CD14-positive monocyte (primary cell): ENCODE results near the gene DLGAP4. TPM values are rescaled to one million over a fixed set of nuclear protein-coding genes. Genes with fewer than 3 reads are reported as not detected.
A peak's percentile ranks its signal among the peaks of the same experiment; 100 is the strongest.
"Not testable (repeated sequence)": the region's sequence is repeated elsewhere in the genome, so short reads cannot be mapped to it uniquely, and the experiment has no call there.

ENCODE experiments used
- DNase-seq, 3 donors: peaks; one replicate each; pipeline ENCODE4 v3.0.0-alpha.2; 2011 to 2022
- H2AFZ ChIP-seq: 2 replicates; pipeline ENCODE4 v1.6.0; 2012; ENCODE audit warnings: mild to moderate bottlenecking, low read depth, low read length, inconsistent platforms; ENCODE audit not compliant: insufficient read depth, poor library complexity, severe bottlenecking
- H3K27ac ChIP-seq, 2 donors: 1 replicate in 1 of 2; 2 replicates in 1 of 2; pipeline ENCODE4 v1.5.1; 2012 to 2013; ENCODE audit warnings: low read length in 2 of 2, control low read depth in 1 of 2, inconsistent platforms in 1 of 2, low read depth in 1 of 2, mild to moderate bottlenecking in 1 of 2
- H3K27me3 ChIP-seq, 2 donors: one replicate each; pipeline versions ENCODE4 v1.6.0 to v1.6.1; 2011 to 2013; ENCODE audit warnings: low read length in 2 of 2; ENCODE audit not compliant: control insufficient read depth in 2 of 2, insufficient read depth in 2 of 2
- H3K36me3 ChIP-seq, 2 donors: replicated peaks in 1 of 2; 1 replicate in 1 of 2; 2 replicates in 1 of 2; pipeline versions ENCODE4 v1.5.1 to v1.6.1; 2012 to 2013; ENCODE audit warnings: low read length in 2 of 2, control low read depth in 1 of 2, inconsistent platforms in 1 of 2, mild to moderate bottlenecking in 1 of 2; ENCODE audit not compliant: insufficient read depth in 2 of 2, control insufficient read depth in 1 of 2
- H3K4me1 ChIP-seq, 2 donors: 1 replicate in 1 of 2; 2 replicates in 1 of 2; pipeline versions ENCODE4 v1.5.1 to v1.6.1; 2012 to 2013; ENCODE audit warnings: low read length in 2 of 2, control low read depth in 1 of 2, inconsistent platforms in 1 of 2, mild to moderate bottlenecking in 1 of 2, moderate library complexity in 1 of 2; ENCODE audit not compliant: insufficient read depth in 2 of 2, control insufficient read depth in 1 of 2
- H3K4me2 ChIP-seq: replicated peaks from 2 replicates; pipeline ENCODE3; 2012; ENCODE audit warnings: low read length, moderate library complexity, mild to moderate bottlenecking; ENCODE audit not compliant: poor library complexity, severe bottlenecking; ENCODE audit errors: extremely low read depth
- H3K4me3 ChIP-seq, 3 experiments: fragments of 200-600 bp in 1 of 3; sonication (generic) in 1 of 3; replicated peaks in 1 of 3; 1 replicate in 2 of 3; 2 replicates in 1 of 3; pipeline ENCODE4 v1.5.1; 2011 to 2013; ENCODE audit warnings: low read length in 3 of 3, mild to moderate bottlenecking in 3 of 3, control low read depth in 2 of 3, low read depth in 2 of 3, inconsistent platforms in 1 of 3, moderate library complexity in 1 of 3
- H3K79me2 ChIP-seq: 2 replicates; pipeline ENCODE4 v1.6.0; 2012; ENCODE audit warnings: mild to moderate bottlenecking, control low read depth, inconsistent platforms, low read length, moderate library complexity; ENCODE audit not compliant: insufficient read depth
- H3K9ac ChIP-seq: 2 replicates; pipeline ENCODE4 v1.6.0; 2017; ENCODE audit warnings: low read length, mild to moderate bottlenecking; ENCODE audit not compliant: insufficient read depth, poor library complexity, severe bottlenecking
- H3K9me3 ChIP-seq, 2 donors: replicated peaks in 1 of 2; 1 replicate in 1 of 2; 2 replicates in 1 of 2; pipeline versions ENCODE4 v1.5.1 to v1.6.1; 2012 to 2013; ENCODE audit warnings: low read length in 2 of 2, control low read depth in 1 of 2; ENCODE audit not compliant: control insufficient read depth in 1 of 2, insufficient read depth in 1 of 2
- H4K20me1 ChIP-seq: 2 replicates; pipeline ENCODE4 v1.6.0; 2012; ENCODE audit warnings: mild to moderate bottlenecking, low read length, control low read depth, moderate library complexity; ENCODE audit not compliant: insufficient read depth
- H3K27ac Mint-ChIP-seq, 7 donors: one replicate each; pipeline ENCODE4 v1.8.0; 2020; ENCODE audit warnings: mild to moderate bottlenecking in 7 of 7, mixed read lengths in 7 of 7, moderate library complexity in 6 of 7, inconsistent platforms in 2 of 7
- H3K27me3 Mint-ChIP-seq, 3 donors: one replicate each; pipeline ENCODE4 v1.8.0; 2021 to 2022; ENCODE audit warnings: low read depth in 3 of 3, mild to moderate bottlenecking in 3 of 3, mixed read lengths in 3 of 3, moderate library complexity in 3 of 3, inconsistent platforms in 1 of 3
- H3K36me3 Mint-ChIP-seq, 2 donors: one replicate each; pipeline ENCODE4 v1.8.0; 2020; ENCODE audit warnings: mixed read lengths in 2 of 2, inconsistent platforms in 1 of 2, mild to moderate bottlenecking in 1 of 2
- H3K4me1 Mint-ChIP-seq: one replicate; pipeline ENCODE4 v1.8.0; 2020; ENCODE audit warnings: mild to moderate bottlenecking, mixed read lengths
- H3K4me3 Mint-ChIP-seq, 2 donors: one replicate each; pipeline ENCODE4 v1.8.0; 2020; ENCODE audit warnings: mild to moderate bottlenecking in 2 of 2, mixed read lengths in 2 of 2, moderate library complexity in 1 of 2
- H3K9me3 Mint-ChIP-seq, 7 donors: one replicate each; pipeline ENCODE4 v1.8.0; 2020 to 2022; ENCODE audit warnings: mixed read lengths in 7 of 7, mild to moderate bottlenecking in 6 of 7, moderate library complexity in 6 of 7, inconsistent platforms in 2 of 7
- CTCF ChIP-seq: fragments of 200-600 bp; IDR thresholded peaks from one replicate; pipeline ENCODE4 v1.8.0; 2022; ENCODE audit warnings: antibody characterized with exemption, mild to moderate bottlenecking
- WGBS: methylation state at CpG from one replicate; pipeline ENCODE4 v1.1.5; 2013; ENCODE audit warnings: missing lambda C conversion rate; ENCODE audit not compliant: insufficient coverage; 5-methylcytosine and 5-hydroxymethylcytosine counted together
- intact Hi-C, 2 donors: fragments of 100-400 bp; cut with micrococcal nuclease; formaldehyde crosslinking; loops; one replicate each; pipeline versions ENCODE4 v1.15.0 to v1.15.1; 2023
- polyA plus RNA-seq, 3 donors: library from polyadenylated mRNA; depleted of rRNA in 1 of 3; unstranded in 2 of 3; stranded (reverse) in 1 of 3; fragments of 300-500 nt in 2 of 3; fragments of >200 nt in 1 of 3; fragmentation: Illumina TruSeq in 2 of 3; gene quantifications; 1 replicate in 2 of 3; 2 replicates in 1 of 3; pipeline ENCODE4 v1.2.3, GENCODE V29; 2012 to 2021

Gene DLGAP4
- polyA plus RNA-seq, 3 donors, result 9.9 to 52.7 (median 17.6) TPM

GRCh38 chr20:36563374-36563773 lies 257.2 kb downstream of the DLGAP4 start:
- H3K9me3 ChIP-seq, result peaks cover 5 to 13% of the 10 kb centered on the region in 2 donors
- Mint-ChIP-seq H3K4me1 (no peaks in the 10 kb centered on the region), H3K4me3 (no peak overlapping the region), H3K36me3 (no peaks in the 10 kb centered on the region), H3K27ac (peak overlapping the region in 1 of 7 donors; percentile 28), H3K9me3 (peaks cover 6 to 15% (median 7%) of the 10 kb centered on the region in 7 donors), H3K27me3 (peaks cover 0 to 2% (median 0%) of the 10 kb centered on the region in 3 donors)
- TF ChIP-seq CTCF, result no peak
- H3K4me2 ChIP-seq, result no peak overlapping the region
- H4K20me1 ChIP-seq, result no peaks in the 10 kb centered on the region
- H3K9ac ChIP-seq, result no peak overlapping the region
- H3K36me3 ChIP-seq, result no peaks in the 10 kb centered on the region
- H3K79me2 ChIP-seq, result no peaks in the 10 kb centered on the region
- no CpG with 5 or more reads among the region's 1 CpG for WGBS
- no peak overlapping the region for H2AFZ ChIP-seq
- no peaks in the 10 kb centered on the region for H3K4me1 ChIP-seq
- no peak overlapping the region for H3K4me3 ChIP-seq
- intact Hi-C loops, result no loop called here
- no peak for DNase-seq
- H3K27ac ChIP-seq, result no peak overlapping the region
- no peaks in the 10 kb centered on the region for H3K27me3 ChIP-seq

- intact Hi-C loops, H4K20me1 ChIP-seq, H3K79me2 ChIP-seq, H3K9ac ChIP-seq, H2AFZ ChIP-seq, H3K27me3 Mint-ChIP-seq, H3K36me3 ChIP-seq, H3K4me3 Mint-ChIP-seq, H3K27ac ChIP-seq, H3K27me3 ChIP-seq, H3K27ac Mint-ChIP-seq, H3K4me3 ChIP-seq, H3K4me1 ChIP-seq, H3K4me2 ChIP-seq, H3K4me1 Mint-ChIP-seq, H3K36me3 Mint-ChIP-seq, DNase-seq: not testable (repeated sequence)
- peaks cover 6 to 15% (median 7%) of the 10 kb centered on the region in 7 donors for H3K9me3 Mint-ChIP-seq
- peaks cover 5 to 13% of the 10 kb centered on the region in 2 donors for H3K9me3 ChIP-seq
- WGBS, result 96% methylated on average over 6 of the region's 13 CpGs
Measured at GRCh38 chr20:36564078-36564725, 258.1 kb downstream of the DLGAP4 start.

- H3K9me3 Mint-ChIP-seq, result peaks cover 6 to 15% (median 7%) of the 10 kb centered on the region in 7 donors
- H3K36me3 ChIP-seq, H3K9ac ChIP-seq, H4K20me1 ChIP-seq, H3K27ac ChIP-seq, H3K4me3 ChIP-seq, H3K4me3 Mint-ChIP-seq, H3K36me3 Mint-ChIP-seq, H3K4me2 ChIP-seq, H3K27ac Mint-ChIP-seq, intact Hi-C loops, H2AFZ ChIP-seq, DNase-seq, H3K27me3 ChIP-seq, H3K4me1 ChIP-seq, H3K79me2 ChIP-seq, H3K4me1 Mint-ChIP-seq, H3K27me3 Mint-ChIP-seq: not testable (repeated sequence)
- WGBS, result 94% methylated on average over 6 of the region's 6 CpGs
- peaks cover 5 to 13% of the 10 kb centered on the region in 2 donors for H3K9me3 ChIP-seq
Measured at GRCh38 chr20:36564726-36565121, 258.6 kb downstream of the DLGAP4 start.
